Liver (tissue), 3 donors: ENCODE data around the gene LDLRAD4.

ENCODE experiments used
- EGR1 ChIP-seq, 2 donors: IDR thresholded peaks; 2 replicates each; pipeline ENCODE4 v1.6.1; 2016 to 2018; ENCODE audit warnings: antibody characterized with exemption in 2 of 2, low read depth in 2 of 2
- FOXA1 ChIP-seq: IDR thresholded peaks from 2 replicates; pipeline ENCODE4 v1.6.1; 2016; ENCODE audit warnings: antibody characterized with exemption
- GABPA ChIP-seq, 2 donors: IDR thresholded peaks in 1 of 2; conservative IDR thresholded peaks in 1 of 2; 2 replicates each; pipeline ENCODE4 v1.6.1; 2016; ENCODE audit warnings: antibody characterized with exemption in 2 of 2, mild to moderate bottlenecking in 1 of 2, moderate library complexity in 1 of 2
- HNF4G ChIP-seq: IDR thresholded peaks from 2 replicates; pipeline ENCODE4 v1.6.1; 2016; ENCODE audit warnings: antibody characterized with exemption
- JUND ChIP-seq, 2 donors: IDR thresholded peaks; 2 replicates each; pipeline ENCODE4 v1.6.1; 2016; ENCODE audit warnings: antibody characterized with exemption in 2 of 2
- RAD21 ChIP-seq, 2 donors: IDR thresholded peaks; 2 replicates each; pipeline ENCODE4 v1.6.1; 2016; ENCODE audit warnings: antibody characterized with exemption in 2 of 2, mild to moderate bottlenecking in 2 of 2
- RXRA ChIP-seq, 2 donors: IDR thresholded peaks; 2 replicates each; pipeline ENCODE4 v1.6.1; 2017 to 2018; ENCODE audit warnings: antibody characterized with exemption in 2 of 2, mild to moderate bottlenecking in 1 of 2
- TAF1 ChIP-seq: conservative IDR thresholded peaks from 2 replicates; pipeline ENCODE4 v1.6.1; 2016; ENCODE audit warnings: antibody characterized with exemption, mild to moderate bottlenecking
- TF ChIP-seq, protein P1 (sequence below): fragments of 150-350 bp; IDR thresholded peaks from 2 replicates; pipeline ENCODE4 v1.5.1; 2017; ENCODE audit warnings: improper control_type of control experiment, low read depth, low read length; ENCODE audit not compliant: missing input control
- TF ChIP-seq, protein P2 (sequence below): IDR thresholded peaks from 2 replicates; pipeline ENCODE4 v1.6.1; 2016; ENCODE audit warnings: antibody characterized with exemption
- donor health status: healthy.
- donor health status: healthy.

DNA sequence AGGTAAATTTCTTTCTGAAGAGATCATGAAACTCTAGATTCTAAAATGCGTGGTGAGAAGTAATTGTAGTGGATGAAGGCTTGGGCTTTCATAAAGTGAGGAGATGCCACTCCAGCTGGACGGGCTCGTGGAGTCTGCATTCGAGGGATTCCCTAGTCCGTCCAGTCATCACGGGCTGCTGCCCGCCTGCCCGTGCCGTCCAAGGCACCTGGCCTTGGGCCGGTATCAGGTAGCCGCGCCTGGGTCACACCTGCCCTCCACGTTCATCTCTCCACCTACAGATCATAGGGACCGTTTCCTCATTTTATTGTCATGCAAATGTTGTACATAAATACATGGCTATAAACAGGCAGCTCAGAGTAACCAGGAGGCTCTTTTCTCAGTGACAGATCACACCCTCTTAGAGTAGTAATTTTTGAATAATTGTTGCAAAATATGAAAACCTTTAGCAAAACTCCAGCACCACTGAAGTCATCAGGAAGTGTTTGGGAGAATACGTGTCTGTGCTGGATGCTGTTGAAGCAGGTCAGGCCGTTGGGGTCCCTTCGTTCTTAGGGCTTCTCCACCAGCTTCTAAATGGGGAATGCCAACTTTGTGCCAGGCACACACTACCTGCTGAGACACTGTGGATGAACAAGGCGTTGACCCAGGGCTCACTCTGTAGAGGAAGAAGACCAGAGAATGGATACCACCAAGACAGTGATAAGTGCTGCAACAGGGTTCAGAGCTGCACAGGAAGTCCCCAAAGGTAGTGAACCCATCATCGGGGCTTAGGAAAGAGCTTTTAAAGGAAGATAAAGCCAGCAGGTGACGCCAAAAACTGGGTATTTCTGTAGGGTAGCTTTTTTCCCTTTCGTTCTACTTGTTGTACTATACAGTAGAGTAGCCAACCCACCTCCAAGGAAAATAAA is 395.3 kb downstream of the LDLRAD4 start:
- TF ChIP-seq, protein P1, sequence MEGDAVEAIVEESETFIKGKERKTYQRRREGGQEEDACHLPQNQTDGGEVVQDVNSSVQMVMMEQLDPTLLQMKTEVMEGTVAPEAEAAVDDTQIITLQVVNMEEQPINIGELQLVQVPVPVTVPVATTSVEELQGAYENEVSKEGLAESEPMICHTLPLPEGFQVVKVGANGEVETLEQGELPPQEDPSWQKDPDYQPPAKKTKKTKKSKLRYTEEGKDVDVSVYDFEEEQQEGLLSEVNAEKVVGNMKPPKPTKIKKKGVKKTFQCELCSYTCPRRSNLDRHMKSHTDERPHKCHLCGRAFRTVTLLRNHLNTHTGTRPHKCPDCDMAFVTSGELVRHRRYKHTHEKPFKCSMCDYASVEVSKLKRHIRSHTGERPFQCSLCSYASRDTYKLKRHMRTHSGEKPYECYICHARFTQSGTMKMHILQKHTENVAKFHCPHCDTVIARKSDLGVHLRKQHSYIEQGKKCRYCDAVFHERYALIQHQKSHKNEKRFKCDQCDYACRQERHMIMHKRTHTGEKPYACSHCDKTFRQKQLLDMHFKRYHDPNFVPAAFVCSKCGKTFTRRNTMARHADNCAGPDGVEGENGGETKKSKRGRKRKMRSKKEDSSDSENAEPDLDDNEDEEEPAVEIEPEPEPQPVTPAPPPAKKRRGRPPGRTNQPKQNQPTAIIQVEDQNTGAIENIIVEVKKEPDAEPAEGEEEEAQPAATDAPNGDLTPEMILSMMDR, result no peak
- TF ChIP-seq GABPA (IDR thresholded peaks at IDR 0.05 in 1 of 2, conservative IDR thresholded peaks at IDR 0.05 in 1 of 2) (no peak), HNF4G (no peak), EGR1 (IDR thresholded peaks at IDR 0.05; ENCODE audit: low read depth in 2 of 2) (no peak), JUND (IDR thresholded peaks at IDR 0.05) (no peak), RXRA (IDR thresholded peaks at IDR 0.05) (no peak), FOXA1 (no peak), TAF1 (no peak), RAD21 (IDR thresholded peaks at IDR 0.05) (no peak)
- TF ChIP-seq, protein P2, sequence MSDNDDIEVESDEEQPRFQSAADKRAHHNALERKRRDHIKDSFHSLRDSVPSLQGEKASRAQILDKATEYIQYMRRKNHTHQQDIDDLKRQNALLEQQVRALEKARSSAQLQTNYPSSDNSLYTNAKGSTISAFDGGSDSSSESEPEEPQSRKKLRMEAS, result no peak
